Breast epithelium (tissue), 4 donors: Measurements from ENCODE around the gene TGDS. TPM values are rescaled to one million over a fixed set of nuclear protein-coding genes. Genes with fewer than 3 reads are reported as not detected.

Experiments
- DNase-seq, 2 donors: peaks; one replicate each; pipeline ENCODE4 v3.0.0-alpha.2; 2019; ENCODE audit warnings: low spot score in 2 of 2
- H3K27ac ChIP-seq, 2 donors: fragments of 200-600 bp; sonication (generic) in 1 of 2; one replicate each; pipeline ENCODE4 v1.5.1; 2016 to 2019; ENCODE audit warnings: mild to moderate bottlenecking in 1 of 2
- H3K27me3 ChIP-seq, 2 donors: fragments of 200-600 bp; sonication (generic) in 1 of 2; one replicate each; pipeline versions ENCODE4 v1.5.1 to v1.6.0; 2017 to 2019; ENCODE audit warnings: control low read depth in 1 of 2, mild to moderate bottlenecking in 1 of 2
- H3K36me3 ChIP-seq: fragments of 200-600 bp; one replicate; pipeline ENCODE4 v1.5.1; 2019
- H3K4me1 ChIP-seq, 2 donors: fragments of 200-600 bp; sonication (generic); one replicate each; pipeline ENCODE4 v1.5.1; 2016 to 2019; ENCODE audit warnings: control low read depth in 1 of 2
- H3K4me3 ChIP-seq, 3 donors: fragments of 200-600 bp; sonication (generic); 1 replicate in 2 of 3; 2 replicates in 1 of 3; pipeline ENCODE4 v1.5.1; 2016 to 2019; ENCODE audit warnings: mild to moderate bottlenecking in 3 of 3, moderate library complexity in 2 of 3
- H3K9me3 ChIP-seq, 2 donors: fragments of 200-600 bp; sonication (generic) in 1 of 2; one replicate each; pipeline ENCODE4 v1.5.1; 2016 to 2019; ENCODE audit warnings: control low read depth in 1 of 2
- CTCF ChIP-seq, 3 donors: fragments of 450-650 bp; IDR thresholded peaks; one replicate each; pipeline ENCODE4 v1.5.1; 2016 to 2017; ENCODE audit warnings: antibody characterized with exemption in 3 of 3, mild to moderate bottlenecking in 3 of 3, moderate library complexity in 3 of 3
- POLR2A ChIP-seq: fragments of 450-650 bp; IDR thresholded peaks from one replicate; pipeline ENCODE4 v1.6.1; 2016; ENCODE audit warnings: antibody characterized with exemption, mild to moderate bottlenecking, moderate library complexity
- POLR2AphosphoS5 ChIP-seq, 3 donors: sonication (generic); formaldehyde crosslinking; IDR thresholded peaks; one replicate each; pipeline ENCODE4 v1.6.1; 2017; ENCODE audit warnings: antibody characterized with exemption in 3 of 3
- intact Hi-C: fragments of 100-400 bp; cut with DNase I; formaldehyde crosslinking; loops from one replicate; pipeline ENCODE4 v1.15.1; 2023; ENCODE audit warnings: low total_unique reads
- total RNA-seq, 3 donors: library from RNA; depleted of rRNA; stranded (reverse); fragments of >200 nt; gene quantifications; one replicate each; pipeline ENCODE4 v1.1.0, GENCODE V29; 2016

Gene TGDS
- total RNA-seq, 3 donors from 2014 or later: 12.1 to 21.2 (median 12.5) TPM

- no peaks in the 10 kb centered on the region for H3K36me3 ChIP-seq
- no peaks in the 10 kb centered on the region for H3K4me1 ChIP-seq
- TF ChIP-seq POLR2A (no peak), CTCF (IDR thresholded peaks at IDR 0.05) (no peak), POLR2AphosphoS5 (IDR thresholded peaks at IDR 0.05) (no peak)
- H3K27ac ChIP-seq: no peak overlapping the region
- H3K9me3 ChIP-seq: no peaks in the 10 kb centered on the region
- no peaks in the 10 kb centered on the region for H3K27me3 ChIP-seq
- no peak for DNase-seq
- H3K4me3 ChIP-seq: no peak overlapping the region
- intact Hi-C loops: no loop called here
Observed at GRCh38 chr13:94588541-94588940, 7.4 kb downstream of the TGDS start.

GRCh38 chr13:94586371-94586770 is 9.6 kb downstream of the TGDS start:
- no peak for TF ChIP-seq POLR2AphosphoS5 (IDR thresholded peaks at IDR 0.05)
- TF ChIP-seq POLR2A: no peak
- TF ChIP-seq CTCF (IDR thresholded peaks at IDR 0.05): no peak
- Histone ChIP-seq H3K27me3 (no peaks in the 10 kb centered on the region), H3K4me3 (no peak overlapping the region), H3K4me1 (no peaks in the 10 kb centered on the region), H3K9me3 (no peaks in the 10 kb centered on the region), H3K36me3 (no peaks in the 10 kb centered on the region), H3K27ac (no peak overlapping the region)
- intact Hi-C loops: no loop called here
- DNase-seq: no peak

DNA sequence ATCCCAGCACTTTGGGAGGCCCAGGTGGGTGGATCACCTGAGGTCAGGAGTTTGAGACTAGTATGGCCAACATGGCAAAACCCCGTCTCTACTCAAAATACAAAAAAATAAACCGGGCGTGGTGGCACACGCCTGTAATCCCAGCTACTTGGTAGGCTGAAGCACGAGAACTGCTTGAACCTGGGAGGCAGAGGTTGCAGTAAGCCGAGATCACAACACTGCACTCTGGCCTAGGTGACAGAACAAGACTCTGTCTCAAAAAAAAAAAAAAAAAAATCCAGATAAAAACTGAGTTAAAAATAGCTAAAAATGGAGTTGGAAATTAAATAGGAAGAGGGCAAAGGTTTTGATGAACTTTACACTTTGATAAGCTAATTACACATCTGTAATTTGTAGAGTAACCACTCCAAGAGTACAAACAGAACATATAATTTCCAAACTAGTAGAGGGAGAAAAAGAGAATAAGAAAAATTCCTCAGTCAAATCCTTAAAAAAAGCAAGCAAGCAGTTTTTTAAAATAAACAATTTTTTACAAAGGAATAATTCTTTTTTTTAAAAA is 10.3 kb downstream of the TGDS start:
- no peak for DNase-seq
- TF ChIP-seq CTCF (IDR thresholded peaks at IDR 0.05) (no peak), POLR2AphosphoS5 (IDR thresholded peaks at IDR 0.05) (no peak), POLR2A (no peak)
- Histone ChIP-seq H3K4me1 (no peaks in the 10 kb centered on the region), H3K9me3 (no peaks in the 10 kb centered on the region), H3K36me3 (no peaks in the 10 kb centered on the region), H3K4me3 (no peak overlapping the region), H3K27me3 (no peaks in the 10 kb centered on the region), H3K27ac (no peak overlapping the region)
- intact Hi-C loops: no loop called here

DNA sequence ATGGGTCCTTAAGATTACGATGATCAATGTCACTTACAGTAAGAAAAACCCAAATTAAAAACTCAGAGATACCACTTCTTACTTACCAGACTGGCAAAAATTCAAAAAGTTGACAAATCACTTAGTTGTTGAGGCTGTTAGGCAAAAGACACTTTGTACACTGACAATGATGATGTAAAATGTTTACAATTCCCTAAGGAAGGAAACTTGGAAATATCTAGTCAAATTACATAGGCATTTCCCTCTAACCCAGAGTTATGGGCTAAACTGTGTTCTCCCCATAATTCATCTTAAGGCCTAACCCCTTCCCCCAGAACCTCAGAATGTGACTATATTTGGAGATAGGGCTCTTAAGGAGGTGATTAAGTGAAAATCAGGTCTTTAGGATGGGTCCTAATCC is 12.0 kb downstream of the TGDS start:
- H3K4me3 ChIP-seq: no peak overlapping the region
- intact Hi-C loops: no loop called here
- H3K4me1 ChIP-seq: no peaks in the 10 kb centered on the region
- DNase-seq: no peak
- no peak for TF ChIP-seq POLR2A
- TF ChIP-seq POLR2AphosphoS5 (IDR thresholded peaks at IDR 0.05): no peak
- no peak for TF ChIP-seq CTCF (IDR thresholded peaks at IDR 0.05)
- no peaks in the 10 kb centered on the region for H3K9me3 ChIP-seq
- no peak overlapping the region for H3K27ac ChIP-seq
- no peaks in the 10 kb centered on the region for H3K36me3 ChIP-seq
- H3K27me3 ChIP-seq: no peaks in the 10 kb centered on the region

DNA sequence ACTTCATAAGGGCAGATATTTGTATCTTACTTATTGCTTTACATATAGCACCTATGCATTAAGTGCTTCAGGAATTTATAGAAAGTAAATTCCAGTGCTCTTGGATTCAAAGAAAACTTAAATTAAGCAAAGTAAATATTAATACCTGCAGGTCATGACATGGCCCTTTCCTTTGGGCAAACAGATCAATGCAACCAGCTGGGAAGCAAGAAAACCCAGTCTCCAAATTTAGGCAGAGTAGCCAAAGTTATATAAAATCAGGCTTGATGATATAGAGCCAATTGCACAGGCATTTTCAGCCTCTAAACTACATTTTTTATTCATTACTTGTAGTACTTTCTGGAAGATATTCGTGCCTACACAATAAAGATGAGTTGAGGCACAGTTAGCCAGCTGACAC is 16.9 kb downstream of the TGDS start:
- intact Hi-C loops: loop anchor here (10.0 kb wide), 1 partner anchor 1604 kb away; no protein-coding TSS in a partner anchor
- Histone ChIP-seq H3K9me3 (no peaks in the 10 kb centered on the region), H3K4me1 (no peaks in the 10 kb centered on the region), H3K4me3 (no peak overlapping the region), H3K27me3 (no peaks in the 10 kb centered on the region), H3K27ac (no peak overlapping the region), H3K36me3 (peaks cover 5% of the 10 kb centered on the region)
- no peak for DNase-seq
- no peak for TF ChIP-seq CTCF (IDR thresholded peaks at IDR 0.05)
- no peak for TF ChIP-seq POLR2A
- no peak for TF ChIP-seq POLR2AphosphoS5 (IDR thresholded peaks at IDR 0.05)
